ENCODE measurements around the gene AR.

Gene AR, protein sequence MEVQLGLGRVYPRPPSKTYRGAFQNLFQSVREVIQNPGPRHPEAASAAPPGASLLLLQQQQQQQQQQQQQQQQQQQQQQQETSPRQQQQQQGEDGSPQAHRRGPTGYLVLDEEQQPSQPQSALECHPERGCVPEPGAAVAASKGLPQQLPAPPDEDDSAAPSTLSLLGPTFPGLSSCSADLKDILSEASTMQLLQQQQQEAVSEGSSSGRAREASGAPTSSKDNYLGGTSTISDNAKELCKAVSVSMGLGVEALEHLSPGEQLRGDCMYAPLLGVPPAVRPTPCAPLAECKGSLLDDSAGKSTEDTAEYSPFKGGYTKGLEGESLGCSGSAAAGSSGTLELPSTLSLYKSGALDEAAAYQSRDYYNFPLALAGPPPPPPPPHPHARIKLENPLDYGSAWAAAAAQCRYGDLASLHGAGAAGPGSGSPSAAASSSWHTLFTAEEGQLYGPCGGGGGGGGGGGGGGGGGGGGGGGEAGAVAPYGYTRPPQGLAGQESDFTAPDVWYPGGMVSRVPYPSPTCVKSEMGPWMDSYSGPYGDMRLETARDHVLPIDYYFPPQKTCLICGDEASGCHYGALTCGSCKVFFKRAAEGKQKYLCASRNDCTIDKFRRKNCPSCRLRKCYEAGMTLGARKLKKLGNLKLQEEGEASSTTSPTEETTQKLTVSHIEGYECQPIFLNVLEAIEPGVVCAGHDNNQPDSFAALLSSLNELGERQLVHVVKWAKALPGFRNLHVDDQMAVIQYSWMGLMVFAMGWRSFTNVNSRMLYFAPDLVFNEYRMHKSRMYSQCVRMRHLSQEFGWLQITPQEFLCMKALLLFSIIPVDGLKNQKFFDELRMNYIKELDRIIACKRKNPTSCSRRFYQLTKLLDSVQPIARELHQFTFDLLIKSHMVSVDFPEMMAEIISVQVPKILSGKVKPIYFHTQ

DNA sequence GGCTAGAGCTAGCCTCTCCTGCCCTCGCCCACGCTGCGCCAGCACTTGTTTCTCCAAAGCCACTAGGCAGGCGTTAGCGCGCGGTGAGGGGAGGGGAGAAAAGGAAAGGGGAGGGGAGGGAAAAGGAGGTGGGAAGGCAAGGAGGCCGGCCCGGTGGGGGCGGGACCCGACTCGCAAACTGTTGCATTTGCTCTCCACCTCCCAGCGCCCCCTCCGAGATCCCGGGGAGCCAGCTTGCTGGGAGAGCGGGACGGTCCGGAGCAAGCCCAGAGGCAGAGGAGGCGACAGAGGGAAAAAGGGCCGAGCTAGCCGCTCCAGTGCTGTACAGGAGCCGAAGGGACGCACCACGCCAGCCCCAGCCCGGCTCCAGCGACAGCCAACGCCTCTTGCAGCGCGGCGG is at the start of gene AR:
TSS of gene AR (plus strand) at position 204 of the 400 bp plus-strand sequence. CDS start 1,126 bp downstream, outside the sequence.
- DNase-seq = no peak

DNA sequence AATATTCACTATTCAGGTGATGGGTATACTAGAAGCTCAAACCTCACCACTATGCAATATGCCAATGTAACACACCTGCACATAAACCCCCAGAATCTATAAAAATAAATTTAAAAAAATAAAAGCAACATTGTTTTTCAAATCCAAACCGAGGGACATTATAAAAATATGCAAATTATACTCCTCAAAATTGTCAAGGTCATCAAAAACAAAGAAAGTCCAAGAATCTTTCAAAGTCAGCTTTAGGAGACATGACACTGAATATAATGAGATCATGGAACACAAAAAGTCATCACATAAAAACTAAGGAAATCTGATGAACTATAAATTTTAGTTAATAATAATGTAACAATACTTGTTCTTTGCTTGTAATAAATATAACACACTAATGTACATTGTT is 43.2 kb upstream of the AR start:
- DNase-seq = no peak

DNA sequence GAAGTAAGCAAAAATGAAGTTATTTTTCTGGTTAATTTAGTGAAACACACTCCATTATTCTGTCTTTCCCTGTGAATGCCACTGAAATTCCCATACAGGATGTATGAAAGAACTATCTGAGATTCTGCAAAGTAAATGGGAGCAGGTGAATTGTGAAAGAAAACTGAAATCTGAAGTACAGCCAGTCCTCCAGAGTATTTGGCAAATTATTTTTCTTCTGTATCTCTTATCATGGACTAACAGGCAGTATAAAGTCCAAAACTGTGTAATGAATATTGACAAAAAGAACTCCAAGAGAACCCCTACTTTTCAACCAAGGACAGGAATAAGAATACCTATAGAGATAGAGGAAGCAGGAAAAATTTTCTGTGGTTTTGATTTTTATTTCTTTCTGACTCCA is 40.8 kb upstream of the AR start:
- no peak for DNase-seq

DNA sequence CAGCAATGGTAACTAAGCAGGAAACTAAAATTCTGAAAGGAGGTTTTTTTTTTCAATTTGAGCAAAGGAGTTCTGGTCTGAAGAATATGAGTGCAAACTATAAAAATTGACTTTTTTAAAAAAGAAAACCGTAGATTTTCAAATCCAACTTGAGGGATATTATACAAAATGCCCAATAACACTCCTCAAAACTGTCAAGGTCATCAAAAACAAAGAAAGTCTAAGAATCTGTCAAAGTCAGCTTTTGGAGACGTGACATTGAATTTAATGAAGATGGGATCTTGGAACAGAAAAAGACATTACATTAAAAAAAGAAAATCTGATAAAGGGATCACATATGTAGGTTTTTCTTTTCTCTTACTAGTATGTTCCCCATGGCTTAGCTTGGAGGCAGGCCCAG is 40.4 kb upstream of the AR start:
- DNase-seq = no peak

DNA sequence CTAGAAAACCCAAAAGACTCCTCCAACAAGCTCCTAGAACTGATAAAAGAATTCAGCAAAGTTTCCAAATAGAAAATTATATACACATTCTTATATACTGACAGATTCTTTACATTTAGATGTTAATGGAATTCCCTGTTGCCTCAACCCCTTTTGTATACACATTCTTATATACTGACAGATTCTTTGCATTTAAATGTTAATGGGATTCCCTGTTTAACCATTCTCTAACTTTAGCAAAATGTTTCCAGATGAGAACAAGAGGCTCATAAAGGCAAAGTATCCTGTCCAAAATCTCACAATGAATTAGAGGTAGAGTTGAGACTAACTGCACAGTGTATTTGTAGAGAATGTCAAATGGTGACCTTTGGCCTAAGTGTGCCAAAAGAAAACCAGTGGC is 23.1 kb upstream of the AR start:
- no peak for DNase-seq

DNA sequence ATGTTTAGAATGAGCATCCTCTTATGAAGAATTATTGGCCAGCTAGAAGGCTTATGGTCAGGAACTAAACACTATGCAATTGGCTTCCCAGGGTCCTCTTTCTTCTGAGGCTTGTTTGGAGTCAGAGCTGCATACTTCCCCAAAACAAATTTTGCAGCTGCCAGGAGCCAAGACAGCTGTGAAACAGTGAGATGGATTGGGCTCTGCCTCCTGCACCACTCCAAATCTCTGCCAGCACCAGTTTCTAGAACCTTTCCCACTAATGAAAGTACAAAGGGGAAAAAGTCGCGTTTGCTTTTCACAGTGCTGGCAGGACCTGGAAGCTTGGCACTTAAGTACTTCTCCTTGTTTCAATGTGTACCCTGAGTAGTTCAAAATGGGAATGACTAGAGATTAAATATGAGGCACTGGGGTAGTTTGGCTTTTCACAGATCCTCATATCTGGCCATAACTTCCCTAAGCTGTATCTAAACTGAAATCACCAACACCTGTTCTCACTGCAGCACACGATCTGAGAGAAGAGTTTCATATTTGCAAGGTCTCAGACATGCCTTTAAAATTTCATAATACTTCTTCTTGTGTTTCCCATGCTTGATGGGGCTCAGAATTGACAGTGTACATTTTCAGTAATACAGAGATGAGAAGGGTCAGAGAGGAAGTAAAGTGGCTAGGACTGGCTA is 20.7 kb upstream of the AR start:
- no peak for DNase-seq

DNA sequence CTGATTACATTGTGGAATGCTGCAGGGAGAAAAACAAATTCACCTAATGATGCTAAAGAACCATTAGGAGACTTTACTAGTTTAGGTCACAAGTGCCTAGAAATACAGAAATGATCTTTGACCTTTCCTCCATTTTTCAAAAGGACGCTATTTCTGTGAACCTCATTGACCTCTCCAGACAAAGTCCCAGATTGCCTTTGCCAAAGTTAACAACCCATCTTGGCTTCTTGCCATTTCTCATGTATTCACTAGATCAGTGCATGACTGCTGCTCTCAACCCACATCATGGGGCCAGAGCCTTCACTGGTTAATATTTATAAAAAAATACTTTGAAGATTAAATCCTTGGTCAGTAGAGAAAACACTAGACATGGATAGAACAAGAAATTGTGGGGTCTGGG is 19.9 kb upstream of the AR start:
- no peak for DNase-seq

DNA sequence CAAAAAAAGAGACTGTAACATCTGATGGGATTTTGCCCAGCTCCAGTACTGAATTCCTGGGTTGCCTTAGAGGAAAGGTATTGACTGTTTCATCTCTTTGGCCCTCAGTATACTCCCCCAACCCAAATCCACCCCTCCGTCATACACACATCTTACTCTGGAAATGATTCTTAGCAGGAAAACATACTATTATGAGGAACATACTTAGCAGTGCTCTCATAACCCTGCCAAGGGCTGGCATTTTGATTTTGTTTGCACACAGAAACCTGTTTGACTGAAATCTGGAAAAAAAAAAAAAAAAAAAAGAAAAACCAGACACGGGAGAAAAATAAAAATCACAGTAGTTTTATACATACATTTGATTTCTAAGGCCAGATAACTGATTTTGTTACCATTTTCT is 19.4 kb upstream of the AR start:
- DNase-seq = no peak

DNA sequence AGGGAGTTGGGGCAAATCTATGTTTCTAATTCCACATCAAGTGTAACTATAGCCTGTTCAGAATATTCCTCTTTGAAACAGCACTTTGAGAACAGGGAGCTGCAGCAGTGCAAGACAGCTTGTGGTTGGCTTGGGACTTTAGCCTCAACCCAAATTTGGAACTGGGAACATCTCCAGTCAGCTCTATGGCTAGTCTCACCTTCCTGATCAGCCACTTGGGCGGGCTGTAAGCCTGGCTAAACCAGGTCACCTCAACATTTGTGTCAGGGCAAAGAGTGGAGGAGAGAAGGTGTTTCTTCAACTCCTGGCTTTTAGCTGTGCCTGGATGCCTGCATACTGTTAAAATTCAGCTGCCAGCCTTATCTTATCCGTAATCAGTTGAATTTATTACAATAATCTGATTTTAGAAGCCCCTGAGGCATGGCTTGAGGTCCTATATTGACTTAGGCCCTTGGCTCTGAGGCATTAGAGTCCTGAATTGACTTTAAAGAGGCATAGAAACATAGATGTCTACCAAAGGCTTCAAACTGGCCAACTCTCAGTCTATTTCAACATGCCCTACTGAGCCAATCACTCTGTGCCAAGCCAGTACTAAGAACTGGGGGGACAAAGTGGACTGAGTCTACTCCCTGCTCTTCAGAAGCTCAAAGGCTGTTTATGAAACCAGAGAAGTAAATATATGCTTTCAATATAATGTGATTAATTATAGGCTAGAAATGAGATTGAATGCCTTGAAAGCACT is 18.7 kb upstream of the AR start:
- DNase-seq = no peak

DNA sequence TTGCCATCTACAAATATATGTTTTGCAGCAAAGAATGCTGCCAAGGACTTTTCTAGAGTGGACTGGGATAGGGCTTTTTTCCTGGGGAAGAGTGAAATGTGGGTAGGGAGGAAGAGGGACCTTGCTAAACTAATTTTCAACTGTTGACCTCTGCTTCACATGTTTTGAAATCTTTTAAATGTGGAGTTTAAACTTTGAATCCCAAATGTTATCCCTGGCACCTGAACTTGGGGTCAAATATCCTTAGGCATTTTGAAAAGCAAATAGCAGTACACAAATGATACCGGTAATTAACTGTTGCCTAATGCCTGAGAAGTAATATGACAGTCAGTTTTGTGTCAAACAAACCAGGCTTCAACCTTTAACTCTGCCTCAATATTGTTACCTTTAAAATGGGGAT is 7.3 kb upstream of the AR start:
- no peak for DNase-seq

DNA sequence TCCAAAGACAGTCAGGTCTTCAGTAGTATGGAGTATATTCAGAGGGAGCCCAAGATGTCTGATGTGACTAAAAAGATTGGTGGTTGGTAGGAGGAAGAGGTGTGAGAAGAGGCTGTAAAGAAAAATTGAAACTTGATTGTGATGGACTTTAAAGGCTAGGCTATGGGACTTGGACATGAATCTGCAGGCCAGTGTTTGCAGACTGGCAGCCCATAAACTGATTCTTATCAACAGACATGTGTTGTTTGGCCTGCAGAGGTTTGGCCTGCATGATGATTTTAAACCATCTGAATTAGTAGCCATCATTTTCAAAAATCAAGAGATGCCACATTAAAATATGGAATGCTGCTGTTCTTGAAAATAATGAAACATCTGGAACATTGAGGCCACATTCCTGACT is 5.4 kb upstream of the AR start:
- DNase-seq = no peak

DNA sequence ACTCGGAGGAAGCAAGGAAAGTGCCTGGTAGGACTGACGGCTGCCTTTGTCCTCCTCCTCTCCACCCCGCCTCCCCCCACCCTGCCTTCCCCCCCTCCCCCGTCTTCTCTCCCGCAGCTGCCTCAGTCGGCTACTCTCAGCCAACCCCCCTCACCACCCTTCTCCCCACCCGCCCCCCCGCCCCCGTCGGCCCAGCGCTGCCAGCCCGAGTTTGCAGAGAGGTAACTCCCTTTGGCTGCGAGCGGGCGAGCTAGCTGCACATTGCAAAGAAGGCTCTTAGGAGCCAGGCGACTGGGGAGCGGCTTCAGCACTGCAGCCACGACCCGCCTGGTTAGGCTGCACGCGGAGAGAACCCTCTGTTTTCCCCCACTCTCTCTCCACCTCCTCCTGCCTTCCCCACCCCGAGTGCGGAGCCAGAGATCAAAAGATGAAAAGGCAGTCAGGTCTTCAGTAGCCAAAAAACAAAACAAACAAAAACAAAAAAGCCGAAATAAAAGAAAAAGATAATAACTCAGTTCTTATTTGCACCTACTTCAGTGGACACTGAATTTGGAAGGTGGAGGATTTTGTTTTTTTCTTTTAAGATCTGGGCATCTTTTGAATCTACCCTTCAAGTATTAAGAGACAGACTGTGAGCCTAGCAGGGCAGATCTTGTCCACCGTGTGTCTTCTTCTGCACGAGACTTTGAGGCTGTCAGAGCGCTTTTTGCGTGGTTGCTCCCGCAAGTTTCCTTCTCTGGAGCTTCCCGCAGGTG is 637 bp downstream of the AR start:
- no peak for DNase-seq

DNA sequence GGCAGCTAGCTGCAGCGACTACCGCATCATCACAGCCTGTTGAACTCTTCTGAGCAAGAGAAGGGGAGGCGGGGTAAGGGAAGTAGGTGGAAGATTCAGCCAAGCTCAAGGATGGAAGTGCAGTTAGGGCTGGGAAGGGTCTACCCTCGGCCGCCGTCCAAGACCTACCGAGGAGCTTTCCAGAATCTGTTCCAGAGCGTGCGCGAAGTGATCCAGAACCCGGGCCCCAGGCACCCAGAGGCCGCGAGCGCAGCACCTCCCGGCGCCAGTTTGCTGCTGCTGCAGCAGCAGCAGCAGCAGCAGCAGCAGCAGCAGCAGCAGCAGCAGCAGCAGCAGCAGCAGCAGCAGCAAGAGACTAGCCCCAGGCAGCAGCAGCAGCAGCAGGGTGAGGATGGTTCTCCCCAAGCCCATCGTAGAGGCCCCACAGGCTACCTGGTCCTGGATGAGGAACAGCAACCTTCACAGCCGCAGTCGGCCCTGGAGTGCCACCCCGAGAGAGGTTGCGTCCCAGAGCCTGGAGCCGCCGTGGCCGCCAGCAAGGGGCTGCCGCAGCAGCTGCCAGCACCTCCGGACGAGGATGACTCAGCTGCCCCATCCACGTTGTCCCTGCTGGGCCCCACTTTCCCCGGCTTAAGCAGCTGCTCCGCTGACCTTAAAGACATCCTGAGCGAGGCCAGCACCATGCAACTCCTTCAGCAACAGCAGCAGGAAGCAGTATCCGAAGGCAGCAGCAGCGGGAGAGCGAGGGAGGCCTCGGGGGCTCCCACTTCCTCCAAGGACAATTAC is 1.4 kb downstream of the AR start:
- no peak for DNase-seq

DNA sequence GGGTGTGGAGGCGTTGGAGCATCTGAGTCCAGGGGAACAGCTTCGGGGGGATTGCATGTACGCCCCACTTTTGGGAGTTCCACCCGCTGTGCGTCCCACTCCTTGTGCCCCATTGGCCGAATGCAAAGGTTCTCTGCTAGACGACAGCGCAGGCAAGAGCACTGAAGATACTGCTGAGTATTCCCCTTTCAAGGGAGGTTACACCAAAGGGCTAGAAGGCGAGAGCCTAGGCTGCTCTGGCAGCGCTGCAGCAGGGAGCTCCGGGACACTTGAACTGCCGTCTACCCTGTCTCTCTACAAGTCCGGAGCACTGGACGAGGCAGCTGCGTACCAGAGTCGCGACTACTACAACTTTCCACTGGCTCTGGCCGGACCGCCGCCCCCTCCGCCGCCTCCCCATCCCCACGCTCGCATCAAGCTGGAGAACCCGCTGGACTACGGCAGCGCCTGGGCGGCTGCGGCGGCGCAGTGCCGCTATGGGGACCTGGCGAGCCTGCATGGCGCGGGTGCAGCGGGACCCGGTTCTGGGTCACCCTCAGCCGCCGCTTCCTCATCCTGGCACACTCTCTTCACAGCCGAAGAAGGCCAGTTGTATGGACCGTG is 2.2 kb downstream of the AR start:
- no peak for DNase-seq

DNA sequence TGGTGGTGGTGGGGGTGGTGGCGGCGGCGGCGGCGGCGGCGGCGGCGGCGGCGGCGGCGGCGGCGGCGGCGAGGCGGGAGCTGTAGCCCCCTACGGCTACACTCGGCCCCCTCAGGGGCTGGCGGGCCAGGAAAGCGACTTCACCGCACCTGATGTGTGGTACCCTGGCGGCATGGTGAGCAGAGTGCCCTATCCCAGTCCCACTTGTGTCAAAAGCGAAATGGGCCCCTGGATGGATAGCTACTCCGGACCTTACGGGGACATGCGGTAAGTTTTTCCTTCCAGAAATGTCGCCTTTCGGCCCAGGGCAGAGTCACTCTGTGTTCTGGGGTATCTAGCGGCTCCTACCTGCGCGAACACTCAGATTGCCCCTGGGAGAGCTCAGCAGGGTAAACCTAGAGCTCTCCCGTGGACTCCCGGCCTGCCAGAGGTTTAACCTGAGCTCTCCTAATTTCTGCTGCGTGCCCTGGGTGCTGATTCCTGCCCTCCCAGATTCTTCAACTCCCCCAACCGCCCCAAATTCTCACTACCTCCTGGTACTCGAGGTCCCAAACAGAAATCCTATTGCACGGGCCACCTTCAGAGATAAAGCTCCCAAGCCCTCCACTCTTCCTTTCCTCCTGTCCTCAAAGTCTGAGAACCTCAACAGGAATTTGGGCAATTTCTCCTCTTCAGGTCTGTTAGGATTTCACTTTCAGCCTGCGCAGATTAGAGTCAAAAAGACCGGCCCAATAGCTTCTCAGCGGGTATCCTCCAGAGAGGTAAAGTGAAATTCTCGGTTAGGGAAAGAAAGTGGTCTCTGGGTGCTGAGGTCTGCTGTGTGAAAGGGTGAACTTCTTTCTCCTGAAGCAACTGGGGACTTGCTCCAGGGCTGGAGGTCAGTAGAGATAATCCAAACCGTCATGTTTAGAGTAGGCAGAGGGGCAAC is 2.9 kb downstream of the AR start:
- no peak for DNase-seq

DNA sequence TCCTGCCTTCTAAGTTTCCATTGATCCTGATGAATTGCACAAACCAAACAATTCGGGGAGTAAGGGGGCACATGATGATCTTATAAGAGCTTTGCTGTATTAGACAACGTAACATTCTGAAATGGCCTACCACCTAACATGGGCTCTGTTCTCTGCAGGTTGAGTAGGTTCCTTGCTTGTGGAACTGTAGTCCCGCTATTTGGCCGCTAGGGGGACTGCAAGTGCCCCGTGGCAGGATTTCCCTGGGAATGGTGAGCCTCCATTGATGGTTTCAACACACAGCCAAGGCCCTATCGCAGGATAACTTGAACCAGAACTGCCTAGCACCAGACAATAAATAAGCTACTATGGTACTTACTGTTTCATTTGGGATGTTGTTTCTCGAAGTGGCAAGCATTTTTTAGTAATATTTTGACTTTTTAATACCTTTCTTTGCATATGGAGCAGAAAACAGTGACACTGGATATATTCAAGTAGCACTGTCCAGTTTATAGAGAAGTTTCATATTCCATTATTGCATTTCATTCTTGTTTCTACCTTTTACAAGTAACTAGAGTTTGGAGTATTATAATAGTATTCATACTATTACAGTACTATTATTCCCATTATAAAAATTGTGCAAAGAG is 11.9 kb downstream of the AR start:
- DNase-seq = no peak

DNA sequence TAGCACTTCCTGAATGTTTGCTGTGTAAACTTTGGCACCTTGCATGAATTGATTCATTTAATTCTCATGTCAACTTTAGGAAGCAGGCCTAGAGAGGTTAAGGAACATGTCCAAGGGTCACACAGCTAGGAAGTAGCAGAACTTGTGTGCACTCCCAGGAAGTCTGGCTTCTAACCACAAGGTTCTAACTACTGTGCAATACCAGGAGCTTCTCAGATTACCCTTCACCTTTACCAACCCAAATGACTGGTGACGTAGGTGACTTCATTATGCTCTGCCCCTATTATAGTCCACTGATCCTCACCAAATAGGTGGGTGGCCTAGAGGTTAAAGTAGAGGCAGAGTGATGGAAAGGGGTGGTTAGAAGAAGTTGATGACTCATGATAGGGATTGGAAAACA is 14.4 kb downstream of the AR start:
- no peak for DNase-seq

DNA sequence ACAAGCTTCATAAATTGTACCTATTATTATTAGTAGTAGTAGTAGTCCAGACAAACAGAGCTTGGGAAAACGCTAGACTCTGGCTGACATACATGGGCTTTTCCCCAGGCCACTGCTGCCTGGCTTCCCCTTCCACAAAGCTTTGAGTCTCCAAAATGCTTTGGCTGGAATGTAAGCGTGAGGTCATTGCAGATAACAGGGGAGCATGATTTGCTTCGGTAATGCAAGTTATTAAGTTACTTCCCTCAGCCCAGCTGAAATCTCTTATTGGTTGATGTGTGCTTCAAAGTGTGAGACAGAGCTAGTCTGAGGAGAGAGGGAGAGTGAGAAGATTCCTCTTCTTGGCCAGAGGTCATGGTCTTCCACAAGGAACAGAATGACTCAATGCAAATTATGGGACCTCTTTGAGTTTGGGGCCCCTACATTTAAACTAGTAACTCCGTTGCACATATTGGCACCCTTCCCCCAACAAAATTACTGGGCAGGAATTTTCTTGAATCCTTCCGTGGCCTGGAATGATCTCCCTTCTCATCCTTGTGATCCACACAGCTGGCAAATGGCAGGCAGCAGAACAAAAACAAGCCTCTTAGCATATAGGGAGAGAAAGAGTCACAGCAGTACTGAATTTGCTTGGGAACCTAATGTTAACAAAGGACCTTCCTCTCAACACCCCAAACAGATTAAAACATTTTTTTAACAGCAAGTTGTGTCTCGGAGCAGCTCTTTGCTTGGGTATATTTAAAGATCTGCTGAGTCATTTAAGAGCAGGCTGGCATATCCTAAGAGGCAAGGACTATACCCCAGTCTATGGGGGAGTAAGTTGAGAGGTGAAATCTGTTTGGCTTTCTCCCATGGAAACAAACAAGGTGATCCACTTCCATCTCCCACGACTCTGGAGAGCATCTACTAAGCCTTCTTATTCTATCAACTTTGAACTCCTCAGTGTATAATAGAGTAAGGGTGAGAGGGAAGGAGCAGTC is 19.9 kb downstream of the AR start:
- no peak for DNase-seq

All from NCI-H1436 (cell line).